Islet of Langerhans (tissue), 1 donor: ENCODE measurements around the gene SIRT2.
"Not testable (repeated sequence)": the region's sequence is repeated elsewhere in the genome, so short reads cannot be mapped to it uniquely, and the experiment has no call there.

ENCODE experiments used
- FAIRE-seq: peaks from one replicate; lab custom pipeline; 2011; peaks lifted over from hg19 to GRCh38; lab: Jason Lieb, UNC

SIRT2 gene

GRCh38 chr19:38894968-38895367 lies 4.5 kb downstream of the SIRT2 start:
- FAIRE-seq = no peak

GRCh38 chr19:38893341-38893771 lies 6.1 kb downstream of the SIRT2 start:
- no peak for FAIRE-seq

- FAIRE-seq = no peak
Observed at GRCh38 chr19:38892841-38893240, 6.6 kb downstream of the SIRT2 start.

- no peak for FAIRE-seq
Observed at GRCh38 chr19:38891771-38892170, 7.6 kb downstream of the SIRT2 start.

- FAIRE-seq = no peak
Observed at GRCh38 chr19:38890686-38891085, 8.7 kb downstream of the SIRT2 start.

- no peak for FAIRE-seq
Observed at GRCh38 chr19:38889803-38890202, 9.6 kb downstream of the SIRT2 start.

GRCh38 chr19:38888876-38889275 lies 10.5 kb downstream of the SIRT2 start:
- no peak for FAIRE-seq

GRCh38 chr19:38884691-38885090 lies 14.7 kb downstream of the SIRT2 start:
- not testable (repeated sequence) for FAIRE-seq

- FAIRE-seq = no peak
Observed at GRCh38 chr19:38883286-38883685, 16.1 kb downstream of the SIRT2 start.

- no peak for FAIRE-seq
Observed at GRCh38 chr19:38880882-38881609, 18.4 kb downstream of the SIRT2 start.

- FAIRE-seq = no peak
Observed at GRCh38 chr19:38880076-38880881, 19.1 kb downstream of the SIRT2 start.

GRCh38 chr19:38879400-38879751 lies 20.0 kb downstream of the SIRT2 start:
- no peak for FAIRE-seq

GRCh38 chr19:38878575-38879399 lies 20.6 kb downstream of the SIRT2 start:
- no peak for FAIRE-seq

- no peak for FAIRE-seq
Observed at GRCh38 chr19:38877781-38878574, 21.4 kb downstream of the SIRT2 start, which contains the start of gene RINL. Gene RINL (minus strand): TSS chr19:38878275. CDS start chr19:38876742, 1,533 bp downstream.

GRCh38 chr19:38875656-38876395 lies 23.6 kb downstream of the SIRT2 start:
- no peak for FAIRE-seq

- not testable (repeated sequence) for FAIRE-seq
Observed at GRCh38 chr19:38873400-38873799, 26.0 kb downstream of the SIRT2 start.

GRCh38 chr19:38870612-38871011 lies 28.8 kb downstream of the SIRT2 start:
- FAIRE-seq = no peak

- no peak for FAIRE-seq
Observed at GRCh38 chr19:38869836-38870607, 29.4 kb downstream of the SIRT2 start.

GRCh38 chr19:38869160-38869835 lies 30.1 kb downstream of the SIRT2 start:
- FAIRE-seq = no peak

GRCh38 chr19:38868551-38868950 lies 30.9 kb downstream of the SIRT2 start:
- no peak for FAIRE-seq
